NK-92 (cell line): Measurements from ENCODE around the gene MRPS34.
"Not testable (repeated sequence)": the region's sequence is repeated elsewhere in the genome, so short reads cannot be mapped to it uniquely, and the experiment has no call there.

Experiments used
- DNase-seq: peaks from one replicate; lab custom pipeline; 2025; ENCODE audit not compliant: unreplicated experiment; lab: John Stamatoyannopoulos, UW

MRPS34 gene

GRCh38 chr16:1757714-1758461 lies 15.0 kb downstream of the MRPS34 start:
- DNase-seq, result no peak

GRCh38 chr16:1754204-1754603 lies 18.7 kb downstream of the MRPS34 start:
- DNase-seq, result no peak

- no peak for DNase-seq
Measured at GRCh38 chr16:1752853-1753252, 20.1 kb downstream of the MRPS34 start.

GRCh38 chr16:1751946-1752345 lies 21.0 kb downstream of the MRPS34 start:
- DNase-seq, result no peak

GRCh38 chr16:1749152-1750117 lies 23.5 kb downstream of the MRPS34 start:
- DNase-seq, result no peak

- DNase-seq, result no peak
Measured at GRCh38 chr16:1747934-1748333, 25.0 kb downstream of the MRPS34 start.

- DNase-seq, result no peak
Measured at GRCh38 chr16:1746693-1747195, 26.2 kb downstream of the MRPS34 start.

GRCh38 chr16:1745900-1746692 lies 26.8 kb downstream of the MRPS34 start:
- DNase-seq, result no peak

- no peak for DNase-seq
Measured at GRCh38 chr16:1745181-1745899, 27.6 kb downstream of the MRPS34 start.

- no peak for DNase-seq
Measured at GRCh38 chr16:1744338-1744840, 28.5 kb downstream of the MRPS34 start.

GRCh38 chr16:1743376-1744337 lies 29.3 kb downstream of the MRPS34 start:
- no peak for DNase-seq

GRCh38 chr16:1741553-1742165 lies 31.3 kb downstream of the MRPS34 start:
- DNase-seq, result no peak

- DNase-seq, result no peak
Measured at GRCh38 chr16:1740781-1741490, 32.0 kb downstream of the MRPS34 start.

- DNase-seq, result no peak
Measured at GRCh38 chr16:1740234-1740633, 32.7 kb downstream of the MRPS34 start.

- DNase-seq, result no peak
Measured at GRCh38 chr16:1734816-1735215, 38.1 kb downstream of the MRPS34 start.

- DNase-seq, result no peak
Measured at GRCh38 chr16:1734123-1734522, 38.8 kb downstream of the MRPS34 start.

- not testable (repeated sequence) for DNase-seq
Measured at GRCh38 chr16:1732551-1732987, 40.4 kb downstream of the MRPS34 start.

- no peak for DNase-seq
Measured at GRCh38 chr16:1732071-1732470, 40.9 kb downstream of the MRPS34 start.
